Dedifferentiated amniotic fluid mesenchymal stem cell (primary cell): ENCODE data around the gene BCL11B.

Experiments used
- DNase-seq: peaks from one replicate; pipeline ENCODE4 v3.0.0-alpha.2; 2016; ENCODE audit errors: extremely low spot score

BCL11B gene

DNA sequence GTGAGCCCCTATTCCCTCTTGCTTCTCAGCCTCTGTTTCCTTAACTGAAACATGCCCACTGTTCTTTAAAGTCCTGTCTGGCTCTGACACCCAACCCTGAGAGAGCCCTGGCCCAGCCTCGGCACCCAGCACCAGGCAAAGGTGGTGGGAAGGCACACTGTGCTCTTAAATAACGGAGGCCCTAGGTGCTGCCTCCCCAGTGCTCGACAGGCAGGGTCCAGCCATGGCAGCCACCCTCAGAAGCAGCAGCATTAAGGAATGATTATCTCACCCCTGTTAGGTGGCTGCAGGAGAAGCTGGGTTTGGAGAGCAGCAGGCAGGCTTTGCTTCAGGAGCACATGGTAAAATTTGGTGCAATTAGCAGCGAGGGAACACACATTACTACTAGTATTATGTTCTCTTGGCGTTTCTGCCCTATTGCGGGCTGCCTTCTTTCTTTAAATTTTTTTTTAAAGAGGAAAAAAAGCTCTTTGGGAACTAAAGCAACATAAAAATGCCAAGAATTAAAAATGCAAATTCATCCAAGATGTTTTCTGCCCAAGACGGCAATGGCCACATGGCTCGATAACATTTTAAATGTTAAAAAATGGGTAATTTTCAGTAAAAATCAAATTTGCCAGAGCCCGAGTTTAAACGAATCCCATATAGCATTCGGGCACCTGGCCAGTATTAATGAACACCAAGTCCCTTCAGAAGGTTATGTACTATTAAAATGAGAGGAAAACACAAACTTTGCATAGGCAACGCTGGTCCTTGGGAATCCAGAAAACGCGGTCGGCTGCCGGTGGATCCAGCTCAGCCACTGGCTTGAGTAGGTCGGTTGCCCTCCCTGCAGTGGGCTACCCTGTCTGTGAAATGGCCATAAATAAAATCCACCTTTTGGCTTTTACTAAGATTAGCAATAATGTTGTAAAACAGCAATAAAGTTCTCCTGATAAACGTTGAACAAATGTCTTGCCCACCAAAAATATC is 152.2 kb downstream of the BCL11B start:
- no peak for DNase-seq
